ENCODE results near the gene CDCA7.
"Not testable (repeated sequence)": the region's sequence is repeated elsewhere in the genome, so short reads cannot be mapped to it uniquely, and the experiment has no call there.

CDCA7 gene
- long read RNA-seq, transcript CDCA7-202 (9 exons, 2,500 nt) = major isoform, 251 of 625 reads
- long read RNA-seq, transcript CDCA7-208 (8 exons, 2,943 nt) = minor isoform, 29 of 625 reads
- long read RNA-seq, transcript CDCA7-201 (10 exons, 2,789 nt) = minor isoform, 7 of 625 reads
- long read RNA-seq, partial matches to known transcripts = 224 of 625 reads
- long read RNA-seq, other reads (novel, unspliced or antisense) = 112 of 625 reads

DNA sequence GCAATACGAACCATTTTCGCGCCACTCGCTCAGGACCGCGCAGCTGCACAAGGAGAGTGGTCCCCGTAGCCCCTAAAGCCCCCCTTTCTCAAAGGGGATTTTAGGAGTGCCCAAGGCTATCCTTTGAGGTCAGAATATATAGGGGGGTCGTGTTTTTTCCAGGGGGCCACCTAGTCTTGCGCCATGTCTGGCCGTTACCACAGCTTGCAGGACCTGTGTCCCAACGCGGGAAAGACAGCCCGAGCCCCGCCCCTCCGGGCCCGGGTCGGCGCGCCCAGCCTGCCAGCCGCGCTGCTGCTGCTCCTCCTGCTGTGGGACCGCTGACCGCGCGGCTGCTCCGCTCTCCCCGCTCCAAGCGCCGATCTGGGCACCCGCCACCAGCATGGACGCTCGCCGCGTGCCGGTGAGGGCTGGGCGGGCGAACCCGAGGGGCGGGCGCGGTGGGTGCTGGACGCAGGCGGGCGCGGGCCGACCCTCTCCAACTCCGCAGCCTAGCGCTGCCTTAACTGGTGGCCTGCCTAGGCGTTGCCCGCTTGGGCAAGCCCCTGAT lies at the start of gene CDCA7:
CDCA7 (plus strand) TSS at position 291 of the 550 bp plus-strand sequence; CDS start at position 383, 92 bp downstream.
- Histone ChIP-seq H3K4me3 (replicated peaks; ENCODE audit: insufficient read depth, low read length) (peak within 1 kb of the TSS; percentile 83), H3K27me3 (ENCODE audit: insufficient read depth, poor library complexity, severe bottlenecking) (no peaks in the 10 kb centered on the region), H3K27ac (replicated peaks) (peak within 1 kb of the TSS; percentile 100)
- DNase-seq (ENCODE audit: low read depth in 1 of 2, low spot score in 1 of 2) = peak; percentile 67 to 82
- peak; percentile 61 for TF ChIP-seq POLR2AphosphoS5 (IDR thresholded peaks at IDR 0.05; ENCODE audit: low read depth)
- TF ChIP-seq, protein P1, sequence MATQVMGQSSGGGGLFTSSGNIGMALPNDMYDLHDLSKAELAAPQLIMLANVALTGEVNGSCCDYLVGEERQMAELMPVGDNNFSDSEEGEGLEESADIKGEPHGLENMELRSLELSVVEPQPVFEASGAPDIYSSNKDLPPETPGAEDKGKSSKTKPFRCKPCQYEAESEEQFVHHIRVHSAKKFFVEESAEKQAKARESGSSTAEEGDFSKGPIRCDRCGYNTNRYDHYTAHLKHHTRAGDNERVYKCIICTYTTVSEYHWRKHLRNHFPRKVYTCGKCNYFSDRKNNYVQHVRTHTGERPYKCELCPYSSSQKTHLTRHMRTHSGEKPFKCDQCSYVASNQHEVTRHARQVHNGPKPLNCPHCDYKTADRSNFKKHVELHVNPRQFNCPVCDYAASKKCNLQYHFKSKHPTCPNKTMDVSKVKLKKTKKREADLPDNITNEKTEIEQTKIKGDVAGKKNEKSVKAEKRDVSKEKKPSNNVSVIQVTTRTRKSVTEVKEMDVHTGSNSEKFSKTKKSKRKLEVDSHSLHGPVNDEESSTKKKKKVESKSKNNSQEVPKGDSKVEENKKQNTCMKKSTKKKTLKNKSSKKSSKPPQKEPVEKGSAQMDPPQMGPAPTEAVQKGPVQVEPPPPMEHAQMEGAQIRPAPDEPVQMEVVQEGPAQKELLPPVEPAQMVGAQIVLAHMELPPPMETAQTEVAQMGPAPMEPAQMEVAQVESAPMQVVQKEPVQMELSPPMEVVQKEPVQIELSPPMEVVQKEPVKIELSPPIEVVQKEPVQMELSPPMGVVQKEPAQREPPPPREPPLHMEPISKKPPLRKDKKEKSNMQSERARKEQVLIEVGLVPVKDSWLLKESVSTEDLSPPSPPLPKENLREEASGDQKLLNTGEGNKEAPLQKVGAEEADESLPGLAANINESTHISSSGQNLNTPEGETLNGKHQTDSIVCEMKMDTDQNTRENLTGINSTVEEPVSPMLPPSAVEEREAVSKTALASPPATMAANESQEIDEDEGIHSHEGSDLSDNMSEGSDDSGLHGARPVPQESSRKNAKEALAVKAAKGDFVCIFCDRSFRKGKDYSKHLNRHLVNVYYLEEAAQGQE (IDR thresholded peaks at IDR 0.05; ENCODE audit: insufficient replicate concordance, low read depth) = peak; percentile 24
- TF ChIP-seq, protein P2, sequence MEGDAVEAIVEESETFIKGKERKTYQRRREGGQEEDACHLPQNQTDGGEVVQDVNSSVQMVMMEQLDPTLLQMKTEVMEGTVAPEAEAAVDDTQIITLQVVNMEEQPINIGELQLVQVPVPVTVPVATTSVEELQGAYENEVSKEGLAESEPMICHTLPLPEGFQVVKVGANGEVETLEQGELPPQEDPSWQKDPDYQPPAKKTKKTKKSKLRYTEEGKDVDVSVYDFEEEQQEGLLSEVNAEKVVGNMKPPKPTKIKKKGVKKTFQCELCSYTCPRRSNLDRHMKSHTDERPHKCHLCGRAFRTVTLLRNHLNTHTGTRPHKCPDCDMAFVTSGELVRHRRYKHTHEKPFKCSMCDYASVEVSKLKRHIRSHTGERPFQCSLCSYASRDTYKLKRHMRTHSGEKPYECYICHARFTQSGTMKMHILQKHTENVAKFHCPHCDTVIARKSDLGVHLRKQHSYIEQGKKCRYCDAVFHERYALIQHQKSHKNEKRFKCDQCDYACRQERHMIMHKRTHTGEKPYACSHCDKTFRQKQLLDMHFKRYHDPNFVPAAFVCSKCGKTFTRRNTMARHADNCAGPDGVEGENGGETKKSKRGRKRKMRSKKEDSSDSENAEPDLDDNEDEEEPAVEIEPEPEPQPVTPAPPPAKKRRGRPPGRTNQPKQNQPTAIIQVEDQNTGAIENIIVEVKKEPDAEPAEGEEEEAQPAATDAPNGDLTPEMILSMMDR (IDR thresholded peaks at IDR 0.05; ENCODE audit: insufficient read depth, low read length) = no peak

DNA sequence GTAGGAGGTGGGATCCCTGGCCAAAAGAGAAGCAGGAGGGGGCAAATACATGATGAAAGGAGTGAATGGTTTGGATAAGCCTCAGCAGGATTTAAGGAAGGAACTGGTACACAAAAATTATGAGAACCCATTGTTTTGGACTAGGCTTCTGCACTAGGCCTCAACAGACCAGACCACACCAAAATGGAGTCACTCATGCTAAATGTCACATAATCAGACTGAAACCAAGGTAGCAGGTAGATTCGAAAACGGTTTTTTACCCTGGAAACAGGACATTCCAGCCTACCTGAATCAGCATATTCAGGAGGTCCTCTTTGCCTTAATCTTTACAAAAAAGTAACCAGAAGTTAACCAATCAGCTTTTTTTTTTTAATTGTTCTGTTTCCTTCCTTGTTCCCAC lies 49.4 kb upstream of the CDCA7 start:
- Histone ChIP-seq H3K27ac (replicated peaks) (no peak overlapping the region), H3K4me3 (replicated peaks; ENCODE audit: insufficient read depth, low read length) (no peak overlapping the region), H3K27me3 (ENCODE audit: insufficient read depth, poor library complexity, severe bottlenecking) (no peaks in the 10 kb centered on the region)
- DNase-seq (ENCODE audit: low read depth in 1 of 2, low spot score in 1 of 2) = no peak
- TF ChIP-seq SPI1 (IDR thresholded peaks at IDR 0.05; ENCODE audit: borderline replicate concordance, low read depth) = no peak
- no peak for TF ChIP-seq POLR2AphosphoS5 (IDR thresholded peaks at IDR 0.05; ENCODE audit: low read depth)
- TF ChIP-seq GABPA (IDR thresholded peaks at IDR 0.05; ENCODE audit: low read depth) = no peak
- TF ChIP-seq, protein P2 (IDR thresholded peaks at IDR 0.05; ENCODE audit: insufficient read depth, low read length) = no peak

DNA sequence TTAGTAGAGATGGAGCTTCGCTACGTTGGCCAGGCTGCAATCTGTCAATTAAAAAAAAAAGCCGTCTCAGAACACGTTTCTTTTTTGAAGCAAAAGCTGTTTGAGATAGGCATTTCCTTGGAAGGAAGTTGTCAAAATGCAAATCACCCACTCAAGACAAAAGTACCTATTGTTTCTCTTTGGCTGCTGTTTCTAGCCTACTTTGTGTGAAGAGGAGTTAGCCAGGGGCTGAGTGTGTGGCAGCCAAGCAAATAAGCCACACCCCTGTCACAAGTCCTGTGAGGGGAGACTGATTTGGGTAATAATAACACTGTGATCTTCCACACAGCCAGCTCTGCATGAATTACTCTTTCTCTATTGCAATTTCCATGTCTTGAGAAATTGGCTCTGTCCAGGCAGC lies 47.4 kb upstream of the CDCA7 start:
- TF ChIP-seq, protein P2 (IDR thresholded peaks at IDR 0.05; ENCODE audit: insufficient read depth, low read length) = no peak
- TF ChIP-seq GABPA (IDR thresholded peaks at IDR 0.05; ENCODE audit: low read depth) (no peak), SPI1 (IDR thresholded peaks at IDR 0.05; ENCODE audit: borderline replicate concordance, low read depth) (no peak), POLR2AphosphoS5 (IDR thresholded peaks at IDR 0.05; ENCODE audit: low read depth) (no peak)
- TF ChIP-seq, protein P1 (IDR thresholded peaks at IDR 0.05; ENCODE audit: insufficient replicate concordance, low read depth) = no peak
- no peaks in the 10 kb centered on the region for H3K27me3 ChIP-seq (ENCODE audit: insufficient read depth, poor library complexity, severe bottlenecking)
- DNase-seq (ENCODE audit: low read depth in 1 of 2, low spot score in 1 of 2) = no peak
- no peak overlapping the region for H3K4me3 ChIP-seq (replicated peaks; ENCODE audit: insufficient read depth, low read length)
- no peak overlapping the region for H3K27ac ChIP-seq (replicated peaks)

DNA sequence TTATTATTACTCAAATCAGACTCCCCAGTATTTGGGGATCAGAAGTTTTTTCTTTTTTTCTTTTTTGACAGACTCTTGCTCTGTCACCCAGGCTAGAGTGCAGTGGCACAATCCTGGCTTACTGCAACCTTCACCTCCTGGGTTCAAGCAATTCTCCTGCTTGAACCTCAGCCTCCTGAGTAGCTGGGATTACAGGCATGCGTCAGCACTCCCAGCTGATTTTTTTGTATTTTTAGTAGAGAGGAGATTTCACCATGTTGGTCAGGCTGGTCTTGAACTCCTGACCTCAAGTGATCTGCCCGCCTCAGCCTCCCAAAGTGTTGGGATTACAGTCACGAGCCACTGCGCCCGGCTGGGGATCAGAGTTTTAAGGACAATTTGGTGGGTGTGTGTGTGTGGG lies 45.3 kb upstream of the CDCA7 start:
- not testable (repeated sequence) for H3K4me3 ChIP-seq (replicated peaks; ENCODE audit: insufficient read depth, low read length)

More for the DNA sequence above, 45.3 kb upstream of the CDCA7 start:
- H3K27me3 ChIP-seq (ENCODE audit: insufficient read depth, poor library complexity, severe bottlenecking); H3K27ac ChIP-seq (replicated peaks); DNase-seq (ENCODE audit: low read depth in 1 of 2, low spot score in 1 of 2): not testable (repeated sequence)

All from HL-60 (cell line).